GM12865 (cell line): Measurements from ENCODE around the gene TMEM87B.

Experiments
- DNase-seq: peaks from one replicate; pipeline ENCODE4 v3.0.0; 2010; ENCODE audit warnings: low read depth
- H3K4me3 ChIP-seq: 2 replicates; pipeline ENCODE4 v1.5.1; 2011; ENCODE audit warnings: mild to moderate bottlenecking, low read depth, low read length, control low read depth
- CTCF ChIP-seq: IDR thresholded peaks from 2 replicates; pipeline ENCODE4 v1.5.1; 2011; ENCODE audit warnings: low read length, control low read depth, low read depth, inconsistent platforms; ENCODE audit not compliant: insufficient read depth; ENCODE audit errors: missing control alignments

TMEM87B gene

GRCh38 chr2:112121682-112122254 is 66.7 kb downstream of the TMEM87B start:
- TF ChIP-seq CTCF, result peak; percentile 41
- no peak overlapping the region for H3K4me3 ChIP-seq
- DNase-seq, result peak; percentile 52

- no peak for DNase-seq
- H3K4me3 ChIP-seq, result no peak overlapping the region
- TF ChIP-seq CTCF, result no peak
Observed at GRCh38 chr2:112129060-112129459, 74.0 kb downstream of the TMEM87B start.

GRCh38 chr2:112133344-112133743 is 78.3 kb downstream of the TMEM87B start:
- TF ChIP-seq CTCF, result no peak
- no peak for DNase-seq
- no peak overlapping the region for H3K4me3 ChIP-seq

- TF ChIP-seq CTCF, result no peak
- DNase-seq, result no peak
- H3K4me3 ChIP-seq, result no peak overlapping the region
Observed at GRCh38 chr2:112134120-112134519, 79.1 kb downstream of the TMEM87B start.

GRCh38 chr2:112136096-112136495 is 81.0 kb downstream of the TMEM87B start:
- no peak for DNase-seq
- no peak overlapping the region for H3K4me3 ChIP-seq
- TF ChIP-seq CTCF, result no peak

GRCh38 chr2:112137516-112138158 is 82.6 kb downstream of the TMEM87B start:
- no peak for TF ChIP-seq CTCF
- no peak overlapping the region for H3K4me3 ChIP-seq
- no peak for DNase-seq
